NCI-H1417 treated with DMSO at 0.1 percent for 48 hours (cell line): ENCODE measurements around the gene UXT.
A peak's percentile ranks its signal among the peaks of the same experiment; 100 is the strongest.
"Not testable (repeated sequence)": the region's sequence is repeated elsewhere in the genome, so short reads cannot be mapped to it uniquely, and the experiment has no call there.

ENCODE experiments used
- DNase-seq: peaks from one replicate; lab custom pipeline; 2025; lab: John Stamatoyannopoulos, UW

UXT gene

DNA sequence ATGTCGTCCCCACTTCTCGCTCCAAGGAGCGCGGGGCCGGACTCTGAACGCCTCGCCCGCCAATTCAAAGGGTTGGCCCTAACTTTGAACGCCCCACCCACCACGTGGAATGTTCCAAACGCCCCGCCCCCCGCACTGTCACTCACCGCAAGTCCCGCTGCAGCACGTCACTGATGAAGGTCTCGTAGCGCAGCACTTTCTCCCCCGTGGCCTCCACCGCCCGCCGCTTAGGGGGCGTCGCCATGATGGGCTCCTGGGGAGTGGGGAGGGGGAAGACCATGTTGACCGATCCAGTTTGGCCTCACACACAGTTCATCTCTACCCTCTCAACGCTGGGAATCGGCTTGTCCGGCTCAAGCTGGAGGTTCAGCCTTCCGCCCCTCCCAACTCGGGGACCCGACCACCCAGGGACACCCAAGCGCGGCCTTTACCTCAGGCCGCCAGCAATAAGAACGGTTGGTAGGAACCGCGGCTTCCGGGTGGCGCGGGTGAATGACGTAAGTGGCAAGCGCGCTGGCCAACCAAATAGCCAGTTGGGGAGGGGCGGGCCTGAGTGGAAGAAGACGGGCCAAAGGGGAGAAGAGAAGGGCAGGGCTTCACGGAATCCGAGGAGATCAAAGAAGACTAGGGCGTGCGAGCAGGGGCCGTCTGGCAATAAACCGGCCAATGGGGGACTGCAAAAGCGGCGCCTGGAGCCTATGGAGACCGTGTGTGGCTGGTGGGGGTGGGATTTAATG is at the start of gene UXT:
Gene UXT, minus strand, starts transcription at position 497 of the 737 bp plus-strand sequence. Its CDS starts 253 bp downstream, at position 244.
- peak; percentile 96 for DNase-seq

DNA sequence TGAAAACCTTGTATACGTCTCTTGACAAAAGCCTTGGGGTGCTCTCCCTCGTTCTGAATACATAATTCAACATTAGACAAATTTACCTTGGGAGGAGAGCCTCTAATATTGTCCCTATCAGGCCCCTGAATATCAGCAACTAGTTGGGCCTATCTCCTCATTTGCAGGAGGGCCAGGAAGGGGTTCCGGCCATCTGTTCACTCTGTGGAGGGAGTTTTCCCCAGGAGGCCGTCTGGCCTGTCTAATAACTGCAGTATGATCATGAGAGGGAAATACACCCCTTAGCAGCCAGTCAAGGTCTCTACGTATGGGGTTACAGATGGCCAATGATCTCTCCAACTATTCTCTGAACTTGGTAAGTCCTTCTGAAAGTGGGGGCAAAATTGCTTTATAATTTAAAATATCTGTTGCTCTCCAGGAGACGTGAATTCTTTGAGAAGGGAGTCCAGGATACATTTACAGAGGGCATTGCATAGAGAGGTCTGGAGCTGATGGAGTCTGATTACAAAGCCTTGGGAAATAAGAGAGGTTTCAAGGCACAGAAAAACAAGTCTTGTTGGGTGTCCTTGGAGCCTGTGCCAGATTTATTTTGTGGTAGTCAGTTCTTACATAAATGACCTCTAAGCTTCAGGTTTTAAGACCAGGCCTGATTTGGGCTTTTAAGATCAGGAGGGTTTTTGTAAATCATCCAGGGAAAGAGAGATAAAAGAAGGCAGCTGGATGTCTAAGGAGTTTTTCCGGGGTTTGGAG is 48.2 kb upstream of the UXT start:
- DNase-seq, result no peak

- DNase-seq, result no peak
Observed at GRCh38 chrX:47706575-47706974, 47.6 kb upstream of the UXT start.

DNA sequence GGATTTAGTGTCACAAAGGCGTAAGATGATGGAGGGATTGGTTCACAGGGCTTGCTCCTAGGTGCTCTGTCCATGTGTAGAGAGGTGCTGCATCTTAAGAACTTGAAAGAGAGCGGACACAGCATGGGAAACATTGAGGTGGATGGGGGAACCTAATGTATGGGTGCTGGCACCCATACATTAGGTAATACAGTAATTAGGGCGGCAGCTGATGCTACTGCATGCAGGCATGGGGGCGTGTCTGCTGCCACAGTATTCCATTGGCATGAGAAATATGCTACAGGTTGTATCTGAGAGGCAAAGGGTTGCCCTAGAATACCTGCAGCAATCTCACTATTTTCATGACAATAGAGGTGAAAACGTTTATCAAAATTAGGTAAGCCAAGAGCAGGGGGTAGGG is 45.8 kb upstream of the UXT start:
- no peak for DNase-seq

DNA sequence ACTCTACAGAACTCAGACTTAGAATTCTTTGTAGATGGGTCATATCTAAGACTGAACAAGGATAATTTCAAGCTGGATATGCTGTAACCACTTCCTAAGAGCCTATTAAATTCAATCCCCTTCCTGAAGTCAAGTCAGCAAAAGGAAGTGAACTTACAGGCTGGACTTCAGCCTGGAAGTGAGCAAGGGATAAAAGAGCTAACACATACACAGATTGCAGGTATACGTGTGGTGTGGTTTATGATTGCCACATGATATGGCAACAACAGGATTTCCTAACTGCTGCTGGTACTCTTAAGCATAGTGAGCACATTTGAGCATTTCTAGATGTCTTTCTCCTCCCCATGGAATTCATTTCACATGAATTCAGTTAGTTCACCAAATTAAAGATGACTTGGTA is 38.2 kb upstream of the UXT start:
- no peak for DNase-seq

GRCh38 chrX:47690175-47690574 is 31.2 kb upstream of the UXT start:
- no peak for DNase-seq

DNA sequence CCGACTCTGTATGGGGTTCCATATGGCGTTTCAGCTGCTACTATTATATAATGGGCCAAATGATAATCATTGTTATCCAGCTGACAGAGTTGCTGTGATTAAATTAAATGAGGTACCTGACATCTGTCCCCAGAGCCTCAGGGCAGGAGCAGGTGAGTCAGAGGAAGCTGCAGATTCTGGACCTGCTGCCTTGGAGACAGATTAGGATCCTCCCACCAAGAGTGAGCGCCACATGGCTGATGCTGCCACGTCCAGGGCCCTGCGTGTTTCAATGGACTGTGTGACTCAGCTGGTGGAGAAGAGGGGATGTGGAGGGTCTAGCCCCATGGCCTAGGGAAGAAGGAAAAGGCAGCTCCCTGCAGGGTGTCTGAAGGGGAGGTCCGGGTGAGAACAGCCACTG is 28.3 kb upstream of the UXT start:
- peak; percentile 7 for DNase-seq

DNA sequence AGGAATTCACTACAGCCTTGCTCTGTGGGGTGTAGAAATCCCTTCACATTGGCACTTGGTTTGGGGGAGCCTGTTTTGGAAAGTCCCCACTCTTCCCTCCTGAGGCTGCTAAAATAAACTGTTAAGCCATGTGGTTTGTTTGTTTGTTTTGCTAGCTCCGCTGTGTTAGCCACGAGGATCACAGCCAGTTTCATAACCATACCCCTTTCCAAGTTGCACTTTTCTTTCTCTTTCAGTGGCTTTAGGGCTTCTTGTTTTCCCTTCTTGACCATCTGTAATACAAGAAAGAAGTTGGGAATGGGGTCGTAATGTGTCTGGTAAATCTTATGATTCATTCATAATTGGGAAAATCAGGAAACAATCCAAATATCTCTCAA is 24.8 kb upstream of the UXT start:
- DNase-seq, result no peak

GRCh38 chrX:47683184-47683828 is 24.3 kb upstream of the UXT start:
- DNase-seq, result no peak

DNA sequence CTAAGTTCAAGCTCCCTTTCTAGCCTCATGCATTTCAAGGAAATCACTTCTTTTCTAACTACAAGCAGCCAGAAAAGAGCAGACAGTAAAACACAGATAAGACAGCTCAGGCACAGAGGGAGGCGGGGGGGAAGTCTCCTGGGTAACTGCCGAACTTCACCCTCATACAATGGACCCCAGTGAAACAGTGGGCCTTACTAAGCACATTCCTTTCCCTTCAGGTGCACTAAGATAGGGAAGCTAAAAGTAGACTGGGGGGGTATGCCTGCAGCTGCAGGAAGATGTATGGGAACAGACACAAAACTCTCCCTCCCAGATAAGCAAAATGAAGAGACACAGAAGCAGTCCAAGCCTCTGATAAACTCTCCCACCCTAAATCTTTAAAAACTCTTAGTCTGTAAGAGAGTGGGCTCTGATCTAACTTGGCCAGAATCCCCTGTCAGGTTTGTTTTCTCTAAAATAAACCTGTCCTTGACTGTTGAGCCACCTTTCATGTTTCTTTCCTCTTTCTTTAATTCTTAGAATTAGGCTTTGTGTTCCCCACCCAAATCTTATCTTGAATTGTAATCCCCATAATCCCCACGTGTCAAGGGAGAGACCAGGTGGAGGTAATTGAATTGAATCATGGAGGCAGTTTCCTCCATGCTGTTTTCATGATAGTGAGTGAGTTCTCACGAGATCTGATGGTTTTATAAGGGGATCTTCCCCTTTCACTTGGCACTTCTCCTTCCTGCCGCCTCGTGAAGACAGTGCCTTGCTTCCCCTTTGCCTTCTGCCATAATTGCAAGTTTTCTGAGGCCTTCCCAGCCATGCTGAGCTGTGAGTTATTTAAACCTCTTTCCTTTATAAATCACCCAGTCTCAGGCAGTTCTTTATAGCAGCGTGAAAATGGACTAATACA is 17.2 kb upstream of the UXT start:
- not testable (repeated sequence) for DNase-seq

GRCh38 chrX:47674776-47675175 is 15.8 kb upstream of the UXT start:
- no peak for DNase-seq

- not testable (repeated sequence) for DNase-seq
Observed at GRCh38 chrX:47665797-47666196, 6.8 kb upstream of the UXT start.

DNA sequence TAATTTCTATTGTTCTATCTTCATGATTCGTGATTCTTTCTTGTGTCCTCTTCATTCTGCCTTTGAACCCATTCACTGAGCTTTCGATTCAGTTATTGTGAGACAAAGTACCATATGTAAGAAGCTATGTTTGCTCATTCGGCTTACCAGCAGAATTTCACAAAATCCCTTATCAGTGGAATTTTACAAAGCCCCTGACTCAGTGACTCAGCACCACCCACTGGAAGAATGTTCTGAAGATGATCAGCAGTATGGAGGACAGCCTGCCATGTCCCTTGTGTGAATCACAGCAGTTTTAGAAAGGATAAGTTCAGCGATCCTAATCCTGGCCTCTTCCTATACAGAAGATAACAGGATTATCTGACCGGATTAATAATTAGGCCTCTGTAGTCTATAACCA is 5.8 kb upstream of the UXT start:
- no peak for DNase-seq

- DNase-seq, result no peak
Observed at GRCh38 chrX:47662144-47662657, 3.2 kb upstream of the UXT start.

DNA sequence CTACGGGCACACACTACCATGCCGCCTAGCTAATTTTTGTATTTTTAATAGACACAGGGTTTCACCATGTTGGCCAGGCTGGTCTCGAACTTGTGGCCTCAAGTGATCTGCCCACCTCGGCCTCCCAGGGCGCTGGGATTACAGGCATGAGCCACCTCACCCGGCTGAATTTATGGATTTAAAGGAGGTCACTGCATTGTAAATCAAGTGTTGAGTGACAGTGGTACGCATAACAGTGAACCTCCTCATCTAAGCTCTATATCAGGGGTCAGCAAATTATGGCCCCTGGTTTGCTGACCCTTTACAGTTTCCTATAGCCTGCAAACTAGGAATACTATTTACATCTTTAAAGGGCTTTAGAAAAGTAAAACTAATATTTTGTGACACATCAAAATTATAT is 2.6 kb upstream of the UXT start:
- DNase-seq, result no peak

DNA sequence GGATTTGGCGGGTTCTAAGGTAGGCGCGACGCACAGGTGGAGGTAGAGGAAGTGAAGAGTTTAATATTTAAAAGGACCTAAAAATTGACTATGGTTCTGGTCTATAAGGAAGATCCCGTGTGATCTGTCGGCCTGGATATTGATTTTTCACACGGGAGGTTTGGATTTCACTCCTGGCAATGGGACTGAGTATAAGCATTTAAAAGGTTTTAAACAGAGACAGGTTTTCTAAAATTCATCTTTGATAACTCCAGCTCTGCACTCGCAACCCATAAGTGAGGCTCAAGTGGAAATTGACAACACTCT is 394 bp upstream of the UXT start:
- DNase-seq, result no peak

- DNase-seq, result no peak
Observed at GRCh38 chrX:47658301-47658683, 688 bp downstream of the UXT start.

DNA sequence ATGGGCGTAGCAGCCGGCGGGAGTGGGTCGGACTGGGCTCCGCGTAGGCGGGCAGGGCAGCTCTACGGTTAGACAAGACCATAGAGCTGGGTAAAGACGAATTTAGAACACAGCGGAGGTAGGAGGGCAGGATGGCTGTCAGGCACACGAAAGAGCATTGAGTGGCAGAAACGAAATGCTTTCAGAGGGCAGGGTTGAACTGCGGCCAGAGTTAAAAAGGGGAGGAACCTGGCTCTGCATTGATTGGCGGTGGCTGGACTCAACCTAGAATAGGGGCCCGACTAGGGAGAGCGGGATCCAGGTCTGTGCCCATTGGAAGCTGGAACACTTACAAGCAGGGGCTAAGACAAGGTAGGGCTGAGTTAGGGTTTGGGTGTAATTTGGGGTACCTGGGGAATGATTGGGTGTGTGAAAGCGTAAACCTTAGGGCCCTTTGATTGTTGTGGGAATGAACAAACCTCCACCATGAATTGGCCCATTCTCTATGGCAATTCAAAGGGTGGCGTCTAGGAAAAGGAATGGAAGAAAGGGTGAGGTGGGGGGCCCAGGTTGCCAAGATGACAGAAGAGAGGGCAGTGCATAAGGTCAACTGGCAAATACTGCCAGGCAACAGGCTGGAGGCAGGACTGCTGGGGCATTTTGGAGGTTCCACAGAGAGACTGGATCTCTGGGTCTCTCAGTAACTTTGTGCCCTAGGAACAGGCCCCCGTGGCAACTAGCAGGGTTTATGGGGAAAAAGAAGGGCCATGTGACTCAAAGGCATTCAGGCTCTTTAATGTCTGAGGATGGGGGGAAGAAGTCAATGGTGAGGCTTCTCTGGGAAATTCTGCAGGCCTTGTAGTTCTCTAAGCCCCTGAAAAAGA is 7.7 kb downstream of the UXT start:
- DNase-seq, result no peak

GRCh38 chrX:47650164-47651042 is 8.6 kb downstream of the UXT start, which contains the start of gene ELK1:
Gene ELK1 (minus strand): TSS chrX:47650563. CDS start chrX:47641441, 9,122 bp downstream.
- DNase-seq, result peak; percentile 92

GRCh38 chrX:47649781-47650163 is 9.2 kb downstream of the UXT start:
- no peak for DNase-seq
